ENCODE results near the gene CFH. TPM values are rescaled to one million over a fixed set of nuclear protein-coding genes. Genes with fewer than 3 reads are reported as not detected.
A peak's percentile ranks its signal among the peaks of the same experiment; 100 is the strongest.
"Not testable (repeated sequence)": the region's sequence is repeated elsewhere in the genome, so short reads cannot be mapped to it uniquely, and the experiment has no call there.

The CFH gene
- total RNA-seq, 1 donor from 2014 or later, result 1.6 TPM

- H3K4me1 Mint-ChIP-seq (ENCODE audit: unreplicated experiment), result no peaks in the 10 kb centered on the region
- H3K27ac Mint-ChIP-seq, result no peak overlapping the region
- H3K9me3 Mint-ChIP-seq, result peaks cover 5% of the 10 kb centered on the region
- no peak for DNase-seq (ENCODE audit: extremely low spot score, unreplicated experiment)
- no peaks in the 10 kb centered on the region for H3K36me3 Mint-ChIP-seq
- no peak overlapping the region for H3K4me3 Mint-ChIP-seq
- no peaks in the 10 kb centered on the region for H3K27me3 Mint-ChIP-seq
- TF ChIP-seq CTCF (conservative IDR thresholded peaks at IDR 0.05), result no peak
These were observed 81.5 kb downstream of the CFH start for GRCh38 chr1:196733091-196733970.

- Mint-ChIP-seq H3K9me3 (peaks cover 5% of the 10 kb centered on the region), H3K36me3 (no peaks in the 10 kb centered on the region), H3K4me1 (ENCODE audit: unreplicated experiment) (no peaks in the 10 kb centered on the region), H3K4me3 (no peak overlapping the region), H3K27ac (no peak overlapping the region), H3K27me3 (no peaks in the 10 kb centered on the region)
- TF ChIP-seq CTCF (conservative IDR thresholded peaks at IDR 0.05), result no peak
- no peak for DNase-seq (ENCODE audit: extremely low spot score, unreplicated experiment)
These were observed 82.2 kb downstream of the CFH start for GRCh38 chr1:196734006-196734405.

GRCh38 chr1:196734460-196734859, 82.6 kb downstream of the CFH start:
- H3K4me3 Mint-ChIP-seq, result no peak overlapping the region

GRCh38 chr1:196738730-196739129, 86.9 kb downstream of the CFH start:
- Mint-ChIP-seq H3K4me1 (ENCODE audit: unreplicated experiment) (no peaks in the 10 kb centered on the region), H3K9me3 (no peaks in the 10 kb centered on the region), H3K27me3 (no peaks in the 10 kb centered on the region), H3K4me3 (no peak overlapping the region), H3K27ac (no peak overlapping the region), H3K36me3 (no peaks in the 10 kb centered on the region)
- DNase-seq (ENCODE audit: extremely low spot score, unreplicated experiment), result no peak
- TF ChIP-seq CTCF (conservative IDR thresholded peaks at IDR 0.05), result no peak

More at GRCh38 chr1:196734460-196734859, 82.6 kb downstream of the CFH start:
- Mint-ChIP-seq H3K27me3 (no peaks in the 10 kb centered on the region), H3K36me3 (no peaks in the 10 kb centered on the region), H3K27ac (no peak overlapping the region), H3K9me3 (peaks cover 5% of the 10 kb centered on the region), H3K4me1 (ENCODE audit: unreplicated experiment) (no peaks in the 10 kb centered on the region)
- TF ChIP-seq CTCF (conservative IDR thresholded peaks at IDR 0.05), result no peak
- no peak for DNase-seq (ENCODE audit: extremely low spot score, unreplicated experiment)

- H3K27me3 Mint-ChIP-seq; DNase-seq (ENCODE audit: extremely low spot score, unreplicated experiment); H3K4me1 Mint-ChIP-seq (ENCODE audit: unreplicated experiment); H3K4me3 Mint-ChIP-seq; H3K27ac Mint-ChIP-seq; H3K9me3 Mint-ChIP-seq; H3K36me3 Mint-ChIP-seq: not testable (repeated sequence)
- peak; percentile 75 for TF ChIP-seq CTCF (conservative IDR thresholded peaks at IDR 0.05)
These were observed 91.4 kb downstream of the CFH start for GRCh38 chr1:196743244-196743643.

- DNase-seq (ENCODE audit: extremely low spot score, unreplicated experiment); H3K36me3 Mint-ChIP-seq; H3K27me3 Mint-ChIP-seq; H3K9me3 Mint-ChIP-seq; H3K27ac Mint-ChIP-seq; H3K4me3 Mint-ChIP-seq; H3K4me1 Mint-ChIP-seq (ENCODE audit: unreplicated experiment): not testable (repeated sequence)
These were observed 113.3 kb downstream of the CFH start for GRCh38 chr1:196765019-196765740.

GRCh38 chr1:196769823-196770222, 118.0 kb downstream of the CFH start:
- not testable (repeated sequence) for H3K27me3 Mint-ChIP-seq; H3K9me3 Mint-ChIP-seq; H3K36me3 Mint-ChIP-seq; H3K4me1 Mint-ChIP-seq (ENCODE audit: unreplicated experiment); DNase-seq (ENCODE audit: extremely low spot score, unreplicated experiment); H3K4me3 Mint-ChIP-seq; H3K27ac Mint-ChIP-seq
